ENCODE data around the gene PTPRH. TPM values are rescaled to one million over a fixed set of nuclear protein-coding genes. Genes with fewer than 3 reads are reported as not detected.

Gene PTPRH
- total RNA-seq, 1 donor from 2014 or later: 4.4 TPM

- H3K4me1 ChIP-seq: peaks cover 21% of the 10 kb centered on the region
- H3K9me3 ChIP-seq: no peaks in the 10 kb centered on the region
- H3K4me3 ChIP-seq: no peak overlapping the region
- TF ChIP-seq CTCF (IDR thresholded peaks at IDR 0.05): no peak
- no peak overlapping the region for H3K27ac ChIP-seq
- peaks cover 9% of the 10 kb centered on the region for H3K27me3 ChIP-seq
- no peaks in the 10 kb centered on the region for H3K36me3 ChIP-seq
- no peak for DNase-seq (ENCODE audit: extremely low spot score in 2 of 2)
- intact Hi-C loops (cut with DNase I): no loop called here
Measured at GRCh38 chr19:55169136-55169535, 40.2 kb downstream of the PTPRH start.

- no peak within 1 kb of the TSS for H3K27ac ChIP-seq
- H3K4me3 ChIP-seq: peak within 1 kb of the TSS; percentile 30 to 36
- no peaks in the 10 kb centered on the region for H3K36me3 ChIP-seq
- intact Hi-C loops (cut with DNase I): no loop called here
- TF ChIP-seq POLR2A (IDR thresholded peaks at IDR 0.05) (no peak), POLR2AphosphoS5 (IDR thresholded peaks at IDR 0.05; ENCODE audit: insufficient read depth in 1 of 2, low read depth in 1 of 2) (peak; percentile 3 to 12)
- peaks cover 8% of the 10 kb centered on the region for H3K4me1 ChIP-seq
- peak in 1 of 2 donors; percentile 93 for DNase-seq (ENCODE audit: extremely low spot score in 2 of 2)
- H3K27me3 ChIP-seq: no peaks in the 10 kb centered on the region
- no peaks in the 10 kb centered on the region for H3K9me3 ChIP-seq
Measured at GRCh38 chr19:55166530-55167268, 42.6 kb downstream of the PTPRH start, which contains the start of gene DNAAF3. Gene DNAAF3, minus strand, starts transcription at chr19:55166613. Its CDS starts 200 bp downstream, at chr19:55166413.

GRCh38 chr19:55165952-55166529 is 43.3 kb downstream of the PTPRH start:
- intact Hi-C loops (cut with DNase I): no loop called here
- peaks cover 8% of the 10 kb centered on the region for H3K4me1 ChIP-seq
- H3K27ac ChIP-seq: no peak overlapping the region

GRCh38 chr19:55161571-55162322 is 47.6 kb downstream of the PTPRH start:
- Histone ChIP-seq H3K4me3 (no peak overlapping the region), H3K27ac (no peak overlapping the region), H3K36me3 (no peaks in the 10 kb centered on the region), H3K4me1 (peaks cover 25% of the 10 kb centered on the region), H3K9me3 (no peaks in the 10 kb centered on the region), H3K27me3 (no peaks in the 10 kb centered on the region)
- no peak for DNase-seq (ENCODE audit: extremely low spot score in 2 of 2)
- intact Hi-C loops (cut with DNase I): no loop called here
- TF ChIP-seq POLR2A (IDR thresholded peaks at IDR 0.05) (no peak), POLR2AphosphoS5 (IDR thresholded peaks at IDR 0.05; ENCODE audit: insufficient read depth in 1 of 2, low read depth in 1 of 2) (no peak), CTCF (IDR thresholded peaks at IDR 0.05) (no peak)

More at GRCh38 chr19:55165952-55166529, 43.3 kb downstream of the PTPRH start:
- TF ChIP-seq CTCF (IDR thresholded peaks at IDR 0.05) (no peak), POLR2A (IDR thresholded peaks at IDR 0.05) (no peak), POLR2AphosphoS5 (IDR thresholded peaks at IDR 0.05; ENCODE audit: insufficient read depth in 1 of 2, low read depth in 1 of 2) (peak in 1 of 2 donors; percentile 11)
- Histone ChIP-seq H3K27me3 (no peaks in the 10 kb centered on the region), H3K4me3 (peak overlapping the region; percentile 30 to 36), H3K9me3 (no peaks in the 10 kb centered on the region), H3K36me3 (no peaks in the 10 kb centered on the region)
- no peak for DNase-seq (ENCODE audit: extremely low spot score in 2 of 2)

- no peak for DNase-seq (ENCODE audit: extremely low spot score in 2 of 2)
- TF ChIP-seq POLR2A (IDR thresholded peaks at IDR 0.05) (no peak), POLR2AphosphoS5 (IDR thresholded peaks at IDR 0.05; ENCODE audit: insufficient read depth in 1 of 2, low read depth in 1 of 2) (no peak), CTCF (IDR thresholded peaks at IDR 0.05) (no peak)
- intact Hi-C loops (cut with DNase I): no loop called here
- no peaks in the 10 kb centered on the region for H3K9me3 ChIP-seq
- H3K4me1 ChIP-seq: peaks cover 26% of the 10 kb centered on the region
- H3K27me3 ChIP-seq: no peaks in the 10 kb centered on the region
- no peaks in the 10 kb centered on the region for H3K36me3 ChIP-seq
- H3K27ac ChIP-seq: no peak overlapping the region
- no peak overlapping the region for H3K4me3 ChIP-seq
Measured at GRCh38 chr19:55160986-55161365, 48.3 kb downstream of the PTPRH start.
